ENCODE data around the gene DENND10.

DENND10 gene

DNA sequence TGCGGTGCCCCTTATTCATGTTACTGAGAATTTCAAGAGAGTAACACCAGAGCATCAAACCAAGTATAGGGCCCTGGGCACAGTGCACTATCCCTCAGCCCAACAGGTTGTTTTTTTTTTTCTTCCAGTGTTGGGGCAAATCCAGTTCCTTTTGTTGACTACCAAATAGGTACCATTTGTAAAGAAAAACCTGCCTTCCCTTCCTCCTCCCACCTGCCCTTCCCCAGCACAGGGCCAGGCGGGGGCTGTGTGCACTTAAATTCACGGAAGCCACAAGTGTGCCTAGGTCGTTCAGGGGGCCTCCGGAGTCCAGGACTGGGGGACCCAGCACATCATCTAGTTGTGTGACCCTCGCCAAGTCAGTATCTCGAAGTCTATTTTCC is 62.2 kb downstream of the DENND10 start:
- Histone ChIP-seq H3K79me2 (ENCODE audit: insufficient read depth, low read length) (peaks cover 12% of the 10 kb centered on the region), H3K9ac (ENCODE audit: low read length) (peak overlapping the region; percentile 87), H3K4me2 (ENCODE audit: low read depth, low read length, poor library complexity, severe bottlenecking) (peak overlapping the region; percentile 88), H3F3A (ENCODE audit: insufficient read depth) (peaks cover 39% of the 10 kb centered on the region), H3K27ac (ENCODE audit: low read depth, low read length) (peak overlapping the region; percentile 79), H3K4me3 (ENCODE audit: insufficient read depth, low read length, poor library complexity, severe bottlenecking) (peak overlapping the region; percentile 78), H3K9me2 (replicated peaks; ENCODE audit: insufficient read depth, low read length) (no peaks in the 10 kb centered on the region), H3K36me3 (ENCODE audit: low read length) (peaks cover 14% of the 10 kb centered on the region), H3K9me3 (ENCODE audit: insufficient read depth, low read length) (no peaks in the 10 kb centered on the region), H4K20me1 (ENCODE audit: low read depth, low read length) (no peaks in the 10 kb centered on the region), H3K27me3 (ENCODE audit: low read length) (no peaks in the 10 kb centered on the region), H2AFZ (ENCODE audit: low read depth, low read length, severe bottlenecking) (peak overlapping the region; percentile 76)
- no peak for TF ChIP-seq CTCF (IDR thresholded peaks at IDR 0.05; ENCODE audit: insufficient read depth, low read length, poor library complexity, severe bottlenecking)
- TF ChIP-seq EZH2phosphoT487 (conservative IDR thresholded peaks at IDR 0.05; ENCODE audit: low read length), result no peak

DNA sequence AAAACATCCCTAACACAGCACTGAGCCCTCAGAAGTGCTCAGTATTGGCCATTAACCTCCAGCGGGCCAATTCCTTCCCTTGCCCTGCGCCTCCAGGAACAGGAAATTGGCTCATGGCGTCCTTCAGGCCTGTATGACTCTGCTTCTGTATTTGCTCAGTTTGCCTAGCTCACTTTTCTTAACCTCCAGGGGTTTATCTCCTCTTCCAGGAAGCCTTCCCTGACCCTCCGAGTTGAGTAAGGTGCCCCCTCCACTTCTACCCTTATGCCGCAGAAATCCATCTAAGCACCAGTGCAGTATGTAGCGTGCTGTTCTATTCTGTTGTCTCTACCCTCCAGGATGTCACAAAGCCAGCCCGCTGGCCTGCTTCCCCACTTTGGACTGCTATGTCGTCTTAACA is 62.7 kb downstream of the DENND10 start:
- H3K27ac ChIP-seq (ENCODE audit: low read depth, low read length), result peak overlapping the region; percentile 79; the same call in 1 of the 2 replicates
- H3K36me3 ChIP-seq (ENCODE audit: low read length), result peaks cover 14% of the 10 kb centered on the region
- peak overlapping the region; percentile 88 for H3K4me2 ChIP-seq (ENCODE audit: low read depth, low read length, poor library complexity, severe bottlenecking)
- no peaks in the 10 kb centered on the region for H4K20me1 ChIP-seq (ENCODE audit: low read depth, low read length)
- peaks cover 12% of the 10 kb centered on the region for H3K79me2 ChIP-seq (ENCODE audit: insufficient read depth, low read length)
- TF ChIP-seq EZH2phosphoT487 (conservative IDR thresholded peaks at IDR 0.05; ENCODE audit: low read length) (no peak), CTCF (IDR thresholded peaks at IDR 0.05; ENCODE audit: insufficient read depth, low read length, poor library complexity, severe bottlenecking) (no peak)
- no peak overlapping the region for H3K4me3 ChIP-seq (ENCODE audit: insufficient read depth, low read length, poor library complexity, severe bottlenecking)
- H2AFZ ChIP-seq (ENCODE audit: low read depth, low read length, severe bottlenecking), result no peak overlapping the region
- peak overlapping the region; percentile 87; the same call in 1 of the 2 replicates for H3K9ac ChIP-seq (ENCODE audit: low read length)
- no peaks in the 10 kb centered on the region for H3K9me2 ChIP-seq (replicated peaks; ENCODE audit: insufficient read depth, low read length)
- H3K27me3 ChIP-seq (ENCODE audit: low read length), result no peaks in the 10 kb centered on the region
- H3F3A ChIP-seq (ENCODE audit: insufficient read depth), result peaks cover 39% of the 10 kb centered on the region
- no peaks in the 10 kb centered on the region for H3K9me3 ChIP-seq (ENCODE audit: insufficient read depth, low read length)

DNA sequence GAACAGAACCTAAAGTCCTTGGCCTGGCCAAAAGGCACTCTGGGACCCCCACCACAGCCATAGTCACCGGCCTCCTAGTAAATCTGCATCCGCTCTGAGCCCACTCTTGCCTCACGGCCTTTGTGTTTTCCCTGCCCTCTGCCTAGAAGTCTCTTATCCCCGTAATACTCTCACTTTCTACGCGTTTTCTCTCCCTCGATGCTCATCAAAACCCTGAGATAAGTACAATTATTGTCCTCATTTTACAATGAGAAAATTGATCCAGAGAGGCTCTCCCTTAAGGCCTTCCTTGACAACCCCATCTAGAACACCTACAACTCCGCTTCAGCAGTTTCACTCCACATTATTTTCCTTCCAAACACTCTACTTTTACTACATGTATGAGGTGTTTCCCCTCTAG is 63.1 kb downstream of the DENND10 start:
- no peaks in the 10 kb centered on the region for H3K9me3 ChIP-seq (ENCODE audit: insufficient read depth, low read length)
- H3K9ac ChIP-seq (ENCODE audit: low read length), result no peak overlapping the region
- H3F3A ChIP-seq (ENCODE audit: insufficient read depth), result peaks cover 39% of the 10 kb centered on the region
- no peak overlapping the region for H3K27ac ChIP-seq (ENCODE audit: low read depth, low read length)
- no peak overlapping the region for H3K4me2 ChIP-seq (ENCODE audit: low read depth, low read length, poor library complexity, severe bottlenecking)
- H3K79me2 ChIP-seq (ENCODE audit: insufficient read depth, low read length), result peaks cover 12% of the 10 kb centered on the region
- no peak overlapping the region for H3K4me3 ChIP-seq (ENCODE audit: insufficient read depth, low read length, poor library complexity, severe bottlenecking)
- no peaks in the 10 kb centered on the region for H4K20me1 ChIP-seq (ENCODE audit: low read depth, low read length)
- H3K27me3 ChIP-seq (ENCODE audit: low read length), result no peaks in the 10 kb centered on the region
- H3K9me2 ChIP-seq (replicated peaks; ENCODE audit: insufficient read depth, low read length), result no peaks in the 10 kb centered on the region
- no peak for TF ChIP-seq CTCF (IDR thresholded peaks at IDR 0.05; ENCODE audit: insufficient read depth, low read length, poor library complexity, severe bottlenecking)
- TF ChIP-seq EZH2phosphoT487 (conservative IDR thresholded peaks at IDR 0.05; ENCODE audit: low read length), result no peak
- H2AFZ ChIP-seq (ENCODE audit: low read depth, low read length, severe bottlenecking), result no peak overlapping the region
- H3K36me3 ChIP-seq (ENCODE audit: low read length), result peaks cover 14% of the 10 kb centered on the region
